Mammary epithelial cell (primary cell): ENCODE measurements around the gene CAPN6.

ENCODE experiments used
- CTCF ChIP-seq, 2 donors: IDR thresholded peaks in 1 of 2; conservative IDR thresholded peaks in 1 of 2; 2 replicates each; pipeline ENCODE4 v1.5.1; 2011 to 2012; ENCODE audit warnings: inconsistent platforms in 2 of 2, low read length in 2 of 2, mild to moderate bottlenecking in 2 of 2, control low read depth in 1 of 2, low read depth in 1 of 2; ENCODE audit not compliant: insufficient read depth in 1 of 2; ENCODE audit errors: extremely low read depth in 1 of 2
- EZH2 ChIP-seq: IDR thresholded peaks from 2 replicates; pipeline ENCODE4 v1.6.1; 2012; ENCODE audit warnings: low read length, inconsistent platforms, borderline replicate concordance

- TF ChIP-seq CTCF (conservative IDR thresholded peaks at IDR 0.05 in 1 of 2, IDR thresholded peaks at IDR 0.05 in 1 of 2; ENCODE audit: extremely low read depth in 1 of 2, insufficient read depth in 1 of 2, low read depth in 1 of 2, low read length in 2 of 2) (no peak), EZH2 (no peak)
Measured at GRCh38 chrX:111260451-111260850, 9.8 kb downstream of the CAPN6 start.
